Endothelial cell of umbilical vein (primary cell): ENCODE data around the gene FILIP1L.

Experiments
- EZH2 ChIP-seq: IDR thresholded peaks from 2 replicates; pipeline ENCODE4 v1.6.1; 2012; ENCODE audit warnings: borderline replicate concordance, low read depth, mild to moderate bottlenecking, moderate library complexity, low read length, inconsistent platforms; ENCODE audit not compliant: severe bottlenecking
- JUN ChIP-seq: IDR thresholded peaks from 2 replicates; pipeline ENCODE4 v1.6.1; 2011; ENCODE audit warnings: borderline replicate concordance, low read depth; ENCODE audit not compliant: insufficient read length, insufficient read depth
- MYC ChIP-seq: IDR thresholded peaks from one replicate; pipeline ENCODE4 v1.6.1; 2011; ENCODE audit warnings: mild to moderate bottlenecking, low read depth, low read length
- POLR2A ChIP-seq: IDR thresholded peaks from 2 replicates; pipeline ENCODE4 v1.6.1; 2012; ENCODE audit warnings: low read depth, mild to moderate bottlenecking, control low read depth, low read length
- POLR2AphosphoS5 ChIP-seq: IDR thresholded peaks from 2 replicates; pipeline ENCODE4 v1.6.1; 2012; ENCODE audit warnings: low read depth, mild to moderate bottlenecking, control low read depth, low read length, moderate library complexity; ENCODE audit not compliant: insufficient read depth
- TF ChIP-seq, protein P1 (sequence below), 2 donors: IDR thresholded peaks; 1 replicate in 1 of 2; 2 replicates in 1 of 2; pipeline ENCODE4 v1.5.1; 2011; ENCODE audit warnings: low read length in 2 of 2, mild to moderate bottlenecking in 2 of 2, moderate library complexity in 2 of 2, control low read depth in 1 of 2, inconsistent platforms in 1 of 2, low read depth in 1 of 2; ENCODE audit not compliant: insufficient read depth in 1 of 2; ENCODE audit errors: extremely low read depth in 1 of 2
- TF ChIP-seq, protein P2 (sequence below): IDR thresholded peaks from 2 replicates; pipeline ENCODE4 v1.6.1; 2011; ENCODE audit not compliant: insufficient read depth, insufficient read length

DNA sequence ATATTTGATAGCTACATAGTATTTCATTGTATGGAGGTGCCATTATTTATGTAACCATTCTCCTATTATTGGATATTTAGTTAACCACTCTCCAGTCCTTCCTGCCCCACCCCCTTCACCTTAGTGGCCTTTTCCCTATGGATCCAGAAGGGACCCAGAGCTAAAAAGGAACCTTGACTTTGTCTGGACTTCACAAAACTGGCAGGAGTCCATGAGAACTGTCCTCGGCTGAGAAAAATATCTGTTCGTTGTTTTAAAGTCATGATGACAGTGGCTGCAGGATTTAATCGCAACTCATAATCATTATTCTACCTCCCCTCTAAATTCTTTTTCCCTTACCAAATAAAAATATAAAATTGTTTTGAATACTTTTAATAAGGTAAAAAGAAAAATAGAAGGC lies 166.9 kb downstream of the FILIP1L start:
- TF ChIP-seq, protein P1, sequence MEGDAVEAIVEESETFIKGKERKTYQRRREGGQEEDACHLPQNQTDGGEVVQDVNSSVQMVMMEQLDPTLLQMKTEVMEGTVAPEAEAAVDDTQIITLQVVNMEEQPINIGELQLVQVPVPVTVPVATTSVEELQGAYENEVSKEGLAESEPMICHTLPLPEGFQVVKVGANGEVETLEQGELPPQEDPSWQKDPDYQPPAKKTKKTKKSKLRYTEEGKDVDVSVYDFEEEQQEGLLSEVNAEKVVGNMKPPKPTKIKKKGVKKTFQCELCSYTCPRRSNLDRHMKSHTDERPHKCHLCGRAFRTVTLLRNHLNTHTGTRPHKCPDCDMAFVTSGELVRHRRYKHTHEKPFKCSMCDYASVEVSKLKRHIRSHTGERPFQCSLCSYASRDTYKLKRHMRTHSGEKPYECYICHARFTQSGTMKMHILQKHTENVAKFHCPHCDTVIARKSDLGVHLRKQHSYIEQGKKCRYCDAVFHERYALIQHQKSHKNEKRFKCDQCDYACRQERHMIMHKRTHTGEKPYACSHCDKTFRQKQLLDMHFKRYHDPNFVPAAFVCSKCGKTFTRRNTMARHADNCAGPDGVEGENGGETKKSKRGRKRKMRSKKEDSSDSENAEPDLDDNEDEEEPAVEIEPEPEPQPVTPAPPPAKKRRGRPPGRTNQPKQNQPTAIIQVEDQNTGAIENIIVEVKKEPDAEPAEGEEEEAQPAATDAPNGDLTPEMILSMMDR (IDR thresholded peaks at IDR 0.05; ENCODE audit: extremely low read depth in 1 of 2, insufficient read depth in 1 of 2, low read depth in 1 of 2, low read length in 2 of 2): no peak
- TF ChIP-seq POLR2A (no peak), JUN (no peak), POLR2AphosphoS5 (no peak), EZH2 (no peak), MYC (no peak)
- TF ChIP-seq, protein P2, sequence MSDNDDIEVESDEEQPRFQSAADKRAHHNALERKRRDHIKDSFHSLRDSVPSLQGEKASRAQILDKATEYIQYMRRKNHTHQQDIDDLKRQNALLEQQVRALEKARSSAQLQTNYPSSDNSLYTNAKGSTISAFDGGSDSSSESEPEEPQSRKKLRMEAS: no peak
